ENCODE results near the gene PELI1.
A peak's percentile ranks its signal among the peaks of the same experiment; 100 is the strongest.
"Not testable (repeated sequence)": the region's sequence is repeated elsewhere in the genome, so short reads cannot be mapped to it uniquely, and the experiment has no call there.

Gene PELI1

GRCh38 chr2:64123740-64124139 lies 20.5 kb downstream of the PELI1 start:
- DNase-seq, result no peak

GRCh38 chr2:64122358-64122757 lies 21.9 kb downstream of the PELI1 start:
- no peak for DNase-seq

- no peak for DNase-seq
These were observed 23.3 kb downstream of the PELI1 start for GRCh38 chr2:64120928-64121327.

- DNase-seq, result no peak
These were observed 24.2 kb downstream of the PELI1 start for GRCh38 chr2:64120008-64120407.

GRCh38 chr2:64119369-64119768 lies 24.9 kb downstream of the PELI1 start:
- DNase-seq, result no peak

- no peak for DNase-seq
These were observed 28.2 kb downstream of the PELI1 start for GRCh38 chr2:64115808-64116598.

- no peak for DNase-seq
These were observed 29.3 kb downstream of the PELI1 start for GRCh38 chr2:64114912-64115277.

GRCh38 chr2:64114063-64114911 lies 29.9 kb downstream of the PELI1 start:
- DNase-seq, result peak in 1 of 51 donors; percentile 50

GRCh38 chr2:64112016-64112415 lies 32.2 kb downstream of the PELI1 start:
- DNase-seq, result no peak

GRCh38 chr2:64111426-64111825 lies 32.8 kb downstream of the PELI1 start:
- no peak for DNase-seq

- DNase-seq, result peak in 18 of 51 donors; percentile 2 to 59 (median 19)
These were observed 35.5 kb downstream of the PELI1 start for GRCh38 chr2:64108666-64109241.

- no peak for DNase-seq
These were observed 37.7 kb downstream of the PELI1 start for GRCh38 chr2:64106481-64106880.

- no peak for DNase-seq
These were observed 38.4 kb downstream of the PELI1 start for GRCh38 chr2:64105670-64106461.

GRCh38 chr2:64104933-64105332 lies 39.3 kb downstream of the PELI1 start:
- no peak for DNase-seq

GRCh38 chr2:64102736-64103135 lies 41.5 kb downstream of the PELI1 start:
- peak in 3 of 51 donors; percentile 1 to 6 (median 3) for DNase-seq

GRCh38 chr2:64101141-64101591 lies 43.1 kb downstream of the PELI1 start:
- DNase-seq, result no peak

- DNase-seq, result not testable (repeated sequence)
These were observed 43.6 kb downstream of the PELI1 start for GRCh38 chr2:64100584-64100983.

GRCh38 chr2:64094663-64095382 lies 49.4 kb downstream of the PELI1 start:
- DNase-seq, result no peak

GRCh38 chr2:64093341-64093740 lies 50.9 kb downstream of the PELI1 start:
- no peak for DNase-seq

- no peak for DNase-seq
These were observed 51.7 kb downstream of the PELI1 start for GRCh38 chr2:64092502-64092901.

GRCh38 chr2:64090264-64090663 lies 54.0 kb downstream of the PELI1 start:
- DNase-seq, result no peak
